B cell (primary cell): ENCODE measurements around the gene ISG20L2. TPM values are rescaled to one million over a fixed set of nuclear protein-coding genes. Genes with fewer than 3 reads are reported as not detected.

Source experiments
- ATAC-seq: fragments of 200-7000 bp; cut with Tn5 transposase; one replicate; pipeline ENCODE4 v1.10.0; 2021; ENCODE audit warnings: low read depth, mild to moderate bottlenecking, moderate number of reproducible peaks, moderate library complexity
- CTCF ChIA-PET: fragments of 350-600 bp; sonication (Branson Sonifier 250); formaldehyde crosslinking; loops from one replicate; lab custom pipeline; 2021; ENCODE audit warnings: antibody characterized with exemption, inconsistent platforms; lab: Charles Lee
- POLR2A ChIA-PET: fragments of 350-600 bp; sonication (Branson Sonifier 250); formaldehyde crosslinking; loops from one replicate; lab custom pipeline; 2021; ENCODE audit warnings: antibody characterized with exemption; lab: Charles Lee
- DNase-seq: peaks from one replicate; pipeline ENCODE4 v3.0.0; 2013
- H2AFZ ChIP-seq: 2 replicates; pipeline ENCODE4 v1.6.1; 2012; ENCODE audit warnings: mild to moderate bottlenecking, low read depth, low read length; ENCODE audit not compliant: insufficient read depth, poor library complexity, severe bottlenecking
- H3K27ac ChIP-seq, 2 donors: 1 replicate in 1 of 2; 2 replicates in 1 of 2; pipeline ENCODE4 v1.5.1; 2012 to 2013; ENCODE audit warnings: low read length in 2 of 2, mild to moderate bottlenecking in 2 of 2, moderate library complexity in 1 of 2
- H3K27me3 ChIP-seq, 4 experiments: fragments of 200-600 bp in 1 of 4; sonication (generic) in 1 of 4; replicated peaks in 1 of 4; 1 replicate in 2 of 4; 2 replicates in 2 of 4; pipeline versions ENCODE4 v1.6.1 to v1.7.0; 2013 to 2016; ENCODE audit warnings: low read length in 3 of 4, mild to moderate bottlenecking in 2 of 4, mixed read lengths in 1 of 4, moderate library complexity in 1 of 4; ENCODE audit not compliant: insufficient read depth in 4 of 4, control insufficient read depth in 3 of 4; ENCODE audit errors: control extremely low read depth in 1 of 4
- H3K36me3 ChIP-seq, 2 experiments: replicated peaks in 1 of 2; 1 replicate in 1 of 2; 2 replicates in 1 of 2; pipeline versions ENCODE4 v1.6.1 to v1.7.1; 2013; ENCODE audit warnings: low read length in 1 of 2; ENCODE audit not compliant: insufficient read depth in 2 of 2, control insufficient read depth in 1 of 2; ENCODE audit errors: control extremely low read depth in 1 of 2, extremely low read depth in 1 of 2
- H3K4me1 ChIP-seq, 2 donors: fragments of 200-600 bp in 1 of 2; sonication (generic) in 1 of 2; 1 replicate in 1 of 2; 2 replicates in 1 of 2; pipeline versions ENCODE4 v1.5.1 to v1.6.1; 2013 to 2017; ENCODE audit warnings: low read length in 2 of 2; ENCODE audit not compliant: control insufficient read depth in 2 of 2, insufficient read depth in 2 of 2
- H3K4me2 ChIP-seq: replicated peaks from 2 replicates; pipeline ENCODE3; 2012; ENCODE audit warnings: mild to moderate bottlenecking, low read depth, low read length; ENCODE audit not compliant: poor library complexity, severe bottlenecking
- H3K4me3 ChIP-seq, 5 experiments: fragments of 200-600 bp in 1 of 5; sonication (generic) in 1 of 5; 1 replicate in 3 of 5; 2 replicates in 2 of 5; pipeline versions ENCODE4 v1.5.1 to v1.7.0; 2011 to 2016; ENCODE audit warnings: low read length in 4 of 5, mild to moderate bottlenecking in 4 of 5, low read depth in 2 of 5, control low read depth in 1 of 5, moderate library complexity in 1 of 5; ENCODE audit not compliant: insufficient read depth in 1 of 5; ENCODE audit errors: control extremely low read depth in 1 of 5, extremely low read depth in 1 of 5
- H3K79me2 ChIP-seq: fragments of 200-600 bp; sonication (generic); one replicate; pipeline ENCODE4 v1.6.0; 2016; ENCODE audit warnings: low read length; ENCODE audit not compliant: control insufficient read depth, insufficient read depth
- H3K9ac ChIP-seq: fragments of 200-600 bp; sonication (generic); 2 replicates; pipeline ENCODE4 v1.6.1; 2017; ENCODE audit warnings: mild to moderate bottlenecking, low read length, moderate library complexity
- H3K9me3 ChIP-seq, 3 donors: one replicate each; pipeline versions ENCODE4 v1.6.1 to v1.7.1; 2013; ENCODE audit warnings: low read length in 2 of 3; ENCODE audit not compliant: control insufficient read depth in 2 of 3, insufficient read depth in 1 of 3; ENCODE audit errors: control extremely low read depth in 1 of 3
- H4K20me1 ChIP-seq: 2 replicates; pipeline ENCODE4 v1.6.0; 2012; ENCODE audit warnings: mild to moderate bottlenecking, low read length; ENCODE audit not compliant: insufficient read depth, control insufficient read depth, poor library complexity, severe bottlenecking
- H3K27ac Mint-ChIP-seq: one replicate; pipeline ENCODE4 v1.8.0; 2021; ENCODE audit warnings: mixed read lengths
- H3K27me3 Mint-ChIP-seq: one replicate; pipeline ENCODE4 v1.8.0; 2021; ENCODE audit warnings: mixed read lengths
- H3K4me1 Mint-ChIP-seq: one replicate; pipeline ENCODE4 v1.8.0; 2021; ENCODE audit warnings: mixed read lengths
- H3K4me3 Mint-ChIP-seq: one replicate; pipeline ENCODE4 v1.8.0; 2021; ENCODE audit warnings: mixed read lengths
- H3K9me3 Mint-ChIP-seq: one replicate; pipeline ENCODE4 v1.8.0; 2022; ENCODE audit warnings: mixed read lengths; ENCODE audit not compliant: insufficient read depth
- EZH2 ChIP-seq: IDR thresholded peaks from 2 replicates; pipeline ENCODE4 v1.6.1; 2012; ENCODE audit warnings: borderline replicate concordance, low read depth, mild to moderate bottlenecking, moderate library complexity, low read length; ENCODE audit not compliant: insufficient read depth, poor library complexity, severe bottlenecking
- WGBS: methylation state at CpG from one replicate; pipeline ENCODE4 v1.1.5; 2013; ENCODE audit warnings: missing lambda C conversion rate; ENCODE audit not compliant: insufficient coverage; 5-methylcytosine and 5-hydroxymethylcytosine counted together
- intact Hi-C: fragments of 100-400 bp; cut with micrococcal nuclease; formaldehyde crosslinking; loops from one replicate; pipeline ENCODE4 v1.10.0; 2022
- polyA plus RNA-seq: library from polyadenylated mRNA; depleted of rRNA; stranded (reverse); fragments of >200 nt; gene quantifications from 2 replicates; pipeline ENCODE4 v1.2.3, GENCODE V29; 2012
- total RNA-seq, 2 donors: library from RNA; stranded (reverse); fragments of 120-200 nt in 1 of 2; gene quantifications; 1 replicate in 1 of 2; 2 replicates in 1 of 2; pipeline versions ENCODE4 v1.2.3 to v1.2.4, GENCODE V29; 2013 to 2022
- TF ChIP-seq, protein P1 (sequence below): fragments of 200-600 bp; IDR thresholded peaks from one replicate; pipeline ENCODE4 v1.8.0; 2022; ENCODE audit warnings: antibody characterized with exemption, mild to moderate bottlenecking

The ISG20L2 gene
- total and polyA plus RNA-seq, 2 donors (not counting 1 experiment from before 2014, with no cell fraction given) = 30.1 to 51.7 TPM

DNA sequence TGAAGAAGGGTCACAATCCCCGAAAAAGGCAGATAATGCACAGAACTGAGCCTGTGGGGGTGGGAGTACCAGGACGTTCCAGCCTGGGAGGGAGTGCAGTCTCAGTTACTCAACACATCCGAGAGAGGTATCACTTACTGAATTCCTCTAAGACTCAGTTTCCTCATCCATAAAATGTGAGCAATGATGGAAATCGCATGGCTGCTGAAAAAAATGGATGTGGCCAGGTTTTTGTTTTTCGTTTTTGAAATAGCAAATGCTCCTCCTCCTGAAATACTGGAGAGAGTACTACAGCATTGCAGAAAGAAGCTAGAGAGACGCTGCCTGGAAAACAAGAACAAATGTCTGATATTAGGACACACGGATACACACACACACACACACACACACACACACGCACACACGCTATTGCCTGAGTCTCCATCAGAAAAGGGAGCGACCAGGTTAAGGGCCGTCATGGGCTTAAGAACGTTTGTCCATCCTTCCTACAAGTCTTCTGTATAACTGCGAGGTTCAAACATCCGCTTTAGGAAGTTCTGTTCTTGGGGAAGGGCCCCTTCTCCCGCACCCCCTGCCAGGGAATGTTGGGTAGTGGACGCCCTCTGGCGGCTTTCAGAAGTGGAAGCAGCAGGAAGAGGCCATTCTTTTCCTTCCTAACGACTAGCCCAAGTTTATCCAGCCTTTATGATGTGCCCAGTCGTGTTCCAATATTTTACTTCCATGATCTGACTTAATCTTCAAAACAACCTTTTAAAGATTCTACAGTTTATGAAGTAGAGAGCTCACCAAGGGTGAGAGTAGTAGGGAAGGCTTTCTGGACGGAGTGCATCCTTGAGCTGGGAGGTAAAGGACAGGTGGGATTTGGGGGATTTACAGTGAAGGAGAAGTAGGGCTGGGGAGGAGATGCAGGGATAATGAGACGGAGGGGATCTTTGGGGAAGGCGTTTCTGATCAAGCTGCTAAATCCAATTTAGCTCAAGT is 50.7 kb downstream of the ISG20L2 start:
- Mint-ChIP-seq H3K4me3 (peak overlapping the region; percentile 53), H3K27ac (peak overlapping the region; percentile 57), H3K9me3 (no peaks in the 10 kb centered on the region), H3K27me3 (peaks cover 52% of the 10 kb centered on the region), H3K4me1 (peaks cover 25% of the 10 kb centered on the region)
- Histone ChIP-seq H3K36me3 (no peaks in the 10 kb centered on the region), H3K9me3 (peaks cover 0 to 7% (median 0%) of the 10 kb centered on the region in 3 donors), H3K27me3 (peaks cover 0 to 83% (median 47%) of the 10 kb centered on the region in 4 experiments), H3K9ac (no peak overlapping the region), H4K20me1 (no peaks in the 10 kb centered on the region), H3K4me1 (peaks cover 25 to 32% of the 10 kb centered on the region in 2 donors), H3K4me2 (peak overlapping the region; percentile 62), H3K27ac (no peak overlapping the region), H3K79me2 (no peaks in the 10 kb centered on the region), H2AFZ (peak overlapping the region; percentile 5), H3K4me3 (peak overlapping the region in 1 of 5 experiments; percentile 24)
- no peak for ATAC-seq
- DNase-seq = peak; percentile 78
- no peak for TF ChIP-seq EZH2
- TF ChIP-seq, protein P1, sequence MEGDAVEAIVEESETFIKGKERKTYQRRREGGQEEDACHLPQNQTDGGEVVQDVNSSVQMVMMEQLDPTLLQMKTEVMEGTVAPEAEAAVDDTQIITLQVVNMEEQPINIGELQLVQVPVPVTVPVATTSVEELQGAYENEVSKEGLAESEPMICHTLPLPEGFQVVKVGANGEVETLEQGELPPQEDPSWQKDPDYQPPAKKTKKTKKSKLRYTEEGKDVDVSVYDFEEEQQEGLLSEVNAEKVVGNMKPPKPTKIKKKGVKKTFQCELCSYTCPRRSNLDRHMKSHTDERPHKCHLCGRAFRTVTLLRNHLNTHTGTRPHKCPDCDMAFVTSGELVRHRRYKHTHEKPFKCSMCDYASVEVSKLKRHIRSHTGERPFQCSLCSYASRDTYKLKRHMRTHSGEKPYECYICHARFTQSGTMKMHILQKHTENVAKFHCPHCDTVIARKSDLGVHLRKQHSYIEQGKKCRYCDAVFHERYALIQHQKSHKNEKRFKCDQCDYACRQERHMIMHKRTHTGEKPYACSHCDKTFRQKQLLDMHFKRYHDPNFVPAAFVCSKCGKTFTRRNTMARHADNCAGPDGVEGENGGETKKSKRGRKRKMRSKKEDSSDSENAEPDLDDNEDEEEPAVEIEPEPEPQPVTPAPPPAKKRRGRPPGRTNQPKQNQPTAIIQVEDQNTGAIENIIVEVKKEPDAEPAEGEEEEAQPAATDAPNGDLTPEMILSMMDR = peak; percentile 67
- intact Hi-C loops = loop anchor here (1.0 kb wide), 2 partner anchors 18 to 52 kb away; no protein-coding TSS in a partner anchor
- 5% methylated on average over 14 of the region's 22 CpGs for WGBS
- ChIA-PET POLR2A (interaction anchor here (0.5 to 0.6 kb wide), 2 partner anchors 8 to 28 kb away, joined by 3 to 4 read pairs; partner anchors contain the start of gene CRABP2), CTCF (interaction anchor here (1.0 to 8.5 kb wide), 16 partner anchors 12 to 292 kb away, joined by 3 to 102 read pairs (median 6); partner anchors contain the start of genes BCAN, CRABP2 and HAPLN2)
